OCI-M1 (cell line): ENCODE measurements around the gene OCA2.

Source experiments
- DNase-seq: peaks from one replicate; lab custom pipeline; 2025; lab: John Stamatoyannopoulos, UW

The OCA2 gene

DNA sequence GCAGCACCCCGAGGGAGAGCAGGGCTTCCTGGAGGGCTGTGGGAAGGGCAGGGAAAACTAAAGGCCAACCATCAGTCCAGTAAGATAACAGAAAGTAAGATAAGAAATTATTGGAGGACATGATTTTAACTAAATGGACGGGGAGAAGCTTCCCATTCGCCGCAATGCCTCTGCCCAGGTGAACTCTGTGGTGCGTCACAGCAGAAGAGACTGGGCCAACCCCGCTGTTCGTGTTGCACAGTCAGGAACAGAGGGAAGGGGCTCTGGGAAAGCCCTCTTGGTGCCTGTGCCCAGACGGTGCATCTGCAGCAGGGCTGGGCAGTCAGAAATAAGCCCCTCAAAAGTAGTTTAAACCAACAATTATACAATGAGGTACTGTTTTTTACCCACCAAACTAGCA lies 284.1 kb downstream of the OCA2 start:
- no peak for DNase-seq

DNA sequence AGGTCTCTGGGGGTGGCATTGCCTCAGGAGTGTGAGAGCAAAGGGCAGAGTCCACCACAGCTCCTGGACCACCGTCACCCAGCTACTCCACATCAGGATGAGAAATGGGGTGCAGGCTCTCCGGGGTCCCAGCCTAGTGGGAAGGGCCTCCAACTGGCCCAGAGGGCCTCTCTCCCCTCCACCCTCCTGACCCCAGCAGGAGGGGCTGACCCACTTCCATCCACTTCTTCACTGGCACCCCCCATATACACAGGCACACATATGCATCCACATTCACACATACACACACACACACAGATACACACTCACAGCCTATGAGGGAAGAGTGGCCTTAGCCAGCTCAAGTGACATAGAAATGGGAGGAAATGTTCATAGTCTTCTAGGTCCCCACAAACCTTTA lies 286.0 kb downstream of the OCA2 start:
- no peak for DNase-seq

DNA sequence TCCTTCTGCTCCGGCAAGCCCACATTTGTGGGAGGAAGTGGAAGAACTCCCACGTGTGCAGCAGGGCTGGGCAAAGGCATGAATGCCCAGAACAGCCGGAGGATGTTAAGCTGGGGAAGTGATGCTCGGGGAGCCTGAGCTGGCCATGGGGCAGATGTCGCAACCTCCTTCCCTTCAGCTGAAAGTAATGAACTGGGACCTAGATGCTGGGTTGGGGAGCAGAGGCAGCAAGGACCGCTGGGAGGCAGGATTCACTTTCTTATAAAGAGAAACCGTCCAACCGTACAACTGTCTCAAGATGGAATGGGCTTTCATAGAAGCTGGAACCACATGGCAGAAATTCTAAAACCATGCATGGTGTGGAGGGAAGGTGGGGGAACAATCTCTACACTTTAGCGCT lies 290.9 kb downstream of the OCA2 start:
- no peak for DNase-seq

DNA sequence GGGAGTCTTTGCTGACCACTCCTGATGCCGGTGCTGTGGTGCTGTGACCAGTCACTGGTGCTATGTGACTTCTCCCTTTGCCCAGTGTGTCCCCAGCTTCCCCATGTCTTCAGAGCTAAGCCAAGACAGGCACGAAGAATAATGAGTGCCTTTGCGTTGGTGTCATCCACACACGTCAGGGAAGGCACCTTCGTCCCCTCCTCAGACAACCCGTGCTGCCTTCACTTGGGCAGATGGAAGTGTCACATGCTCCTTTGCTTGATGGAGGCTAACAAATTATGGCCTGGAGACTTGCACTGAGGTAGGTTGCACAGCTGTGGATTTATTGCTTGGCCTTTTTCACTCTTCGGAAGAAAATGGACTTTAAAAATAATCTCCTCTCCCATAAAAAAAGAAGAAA lies 291.8 kb downstream of the OCA2 start:
- no peak for DNase-seq

DNA sequence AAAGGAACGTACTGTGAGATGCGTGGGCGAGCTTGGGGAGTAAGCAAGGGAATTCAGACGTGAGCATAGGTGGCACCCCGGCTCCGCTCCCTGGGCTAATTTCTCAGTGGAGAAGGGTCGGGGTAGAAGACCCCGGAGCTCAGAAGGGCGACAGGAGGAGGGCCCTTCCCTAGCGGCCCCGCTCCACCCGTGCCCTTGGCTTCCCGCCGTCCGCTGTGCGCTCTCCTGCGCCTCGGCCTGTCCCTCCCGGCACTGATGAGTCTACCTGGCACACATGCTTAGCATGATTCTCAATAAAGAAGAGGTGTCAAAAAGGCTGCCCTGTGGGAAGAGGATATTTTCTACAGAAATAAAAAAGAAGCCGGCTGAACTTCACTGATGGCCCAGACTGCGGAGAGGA lies 292.7 kb downstream of the OCA2 start:
- no peak for DNase-seq

DNA sequence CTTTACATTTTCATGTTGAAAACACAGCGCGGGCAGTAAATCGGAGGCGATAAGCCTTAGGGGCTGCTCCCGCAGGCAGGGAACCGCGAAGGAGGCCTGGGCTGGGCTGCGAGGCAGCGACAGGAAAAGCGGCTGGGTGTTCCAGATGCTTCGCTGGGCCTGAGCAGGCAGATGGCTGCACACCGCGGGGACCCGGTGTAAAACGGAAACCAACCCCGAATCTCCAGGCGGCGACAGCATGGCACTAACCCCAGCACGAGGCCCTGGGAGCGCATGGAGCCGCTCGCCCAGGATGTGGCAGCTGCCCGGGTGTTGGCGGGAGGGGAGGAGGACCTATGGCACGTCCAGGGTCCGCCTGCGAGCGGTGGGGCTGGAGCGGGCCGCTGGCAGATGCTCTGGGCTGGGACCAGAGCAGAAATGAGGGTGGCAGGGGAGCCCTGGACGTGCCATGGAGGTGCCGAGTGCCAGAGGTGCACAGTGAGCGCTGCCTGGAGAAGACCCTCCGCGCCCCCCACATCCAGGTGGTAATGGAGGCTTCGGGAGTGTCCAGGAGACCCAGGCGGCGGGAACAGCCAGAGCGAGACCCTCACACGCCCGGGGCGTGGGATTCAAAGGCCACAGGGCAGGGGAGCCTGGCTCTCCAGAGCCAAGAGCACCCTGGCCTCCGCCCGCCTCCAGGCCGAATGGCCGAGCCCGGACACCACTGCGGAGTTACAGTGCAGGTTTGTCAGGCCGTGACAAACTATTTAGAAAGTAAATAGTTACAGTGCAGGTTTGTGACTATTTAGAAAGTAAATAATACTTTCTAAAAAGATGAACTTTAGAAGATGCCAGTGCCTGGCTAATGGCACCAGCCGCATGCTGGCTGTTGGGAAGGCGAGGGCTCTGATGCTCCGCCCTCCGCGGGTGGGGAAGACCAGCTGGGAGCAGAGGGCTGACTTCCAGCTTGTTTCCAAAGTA lies 293.6 kb downstream of the OCA2 start:
- DNase-seq: no peak

DNA sequence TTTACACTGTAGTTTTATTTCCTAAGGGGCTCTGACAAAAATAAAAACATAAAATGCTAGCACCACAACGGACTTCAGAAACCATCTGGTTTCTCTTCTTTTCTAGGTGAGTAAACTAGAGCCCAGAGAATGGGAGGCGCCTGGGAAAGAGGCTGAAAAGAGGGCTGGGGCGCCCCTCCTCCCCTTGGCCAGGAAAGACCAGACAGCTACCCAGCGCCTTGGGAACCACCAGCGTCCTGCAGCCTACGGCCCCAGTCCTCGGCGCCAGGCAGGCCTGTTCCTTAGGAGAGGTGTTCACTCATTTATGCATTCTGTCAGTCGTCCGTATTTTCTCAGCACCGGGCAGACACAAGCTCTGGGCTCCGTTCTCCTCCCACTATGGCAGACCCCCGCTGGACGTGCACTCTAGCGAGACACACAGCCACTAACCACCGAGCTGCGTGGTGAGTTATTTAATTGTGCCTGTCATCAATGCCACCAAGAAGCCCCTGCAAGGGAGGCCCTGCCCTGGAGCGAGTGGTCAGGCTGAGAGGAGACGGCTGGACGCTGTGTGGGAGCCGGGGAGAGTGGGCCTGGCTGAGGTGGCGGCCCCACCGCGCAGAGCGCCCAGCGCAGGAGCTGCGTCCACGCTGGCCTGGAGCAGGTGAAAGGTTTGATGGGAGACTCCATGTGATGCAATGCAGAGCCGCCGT lies 294.4 kb downstream of the OCA2 start:
- no peak for DNase-seq

GRCh38 chr15:27798807-27799206 lies 300.3 kb downstream of the OCA2 start:
- no peak for DNase-seq

GRCh38 chr15:27797765-27798164 lies 301.4 kb downstream of the OCA2 start:
- no peak for DNase-seq

DNA sequence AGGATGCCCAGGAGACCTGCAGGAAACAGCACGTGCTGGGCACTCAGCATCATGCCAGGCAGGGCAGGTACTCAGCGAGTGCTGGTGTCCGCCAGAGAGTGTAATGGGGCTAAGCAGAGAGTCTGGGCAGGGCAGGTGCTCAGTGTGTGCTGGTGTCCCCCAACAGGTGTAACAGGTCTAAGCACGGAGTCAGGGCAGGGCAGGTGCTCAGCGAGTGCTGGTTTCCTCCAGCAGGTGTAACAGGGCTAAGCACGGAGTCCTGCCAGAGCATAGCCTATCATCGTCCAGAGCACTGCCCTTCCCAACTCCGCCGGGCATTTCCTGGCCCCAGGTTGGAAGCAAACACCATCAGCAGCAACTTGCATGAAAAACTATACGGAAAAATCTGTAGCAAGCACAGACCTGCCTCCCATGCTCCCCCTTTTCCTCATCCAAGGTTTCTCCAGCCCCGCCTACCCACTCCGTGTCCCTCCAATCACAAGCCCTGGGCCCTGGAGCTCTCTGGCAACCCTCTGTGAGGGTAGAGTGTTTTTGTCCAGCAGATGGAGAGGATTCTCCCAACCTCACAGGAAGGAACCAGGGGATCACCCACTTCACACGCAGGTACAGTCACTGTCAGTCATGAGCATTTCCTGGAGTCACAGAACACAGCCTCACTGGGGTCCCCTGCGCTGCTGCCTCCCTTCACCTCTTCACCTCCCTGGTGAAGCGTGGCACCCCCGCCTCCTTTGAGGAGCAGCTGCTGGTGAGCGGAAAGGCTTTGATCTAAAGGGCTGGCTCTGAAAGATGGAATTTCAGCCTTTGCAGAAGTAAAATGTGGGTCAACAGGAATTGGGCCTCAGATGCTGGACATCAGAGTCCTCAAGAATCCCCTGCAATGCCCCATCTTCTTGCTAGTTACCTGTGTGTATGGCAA lies 302.5 kb downstream of the OCA2 start:
- no peak for DNase-seq

DNA sequence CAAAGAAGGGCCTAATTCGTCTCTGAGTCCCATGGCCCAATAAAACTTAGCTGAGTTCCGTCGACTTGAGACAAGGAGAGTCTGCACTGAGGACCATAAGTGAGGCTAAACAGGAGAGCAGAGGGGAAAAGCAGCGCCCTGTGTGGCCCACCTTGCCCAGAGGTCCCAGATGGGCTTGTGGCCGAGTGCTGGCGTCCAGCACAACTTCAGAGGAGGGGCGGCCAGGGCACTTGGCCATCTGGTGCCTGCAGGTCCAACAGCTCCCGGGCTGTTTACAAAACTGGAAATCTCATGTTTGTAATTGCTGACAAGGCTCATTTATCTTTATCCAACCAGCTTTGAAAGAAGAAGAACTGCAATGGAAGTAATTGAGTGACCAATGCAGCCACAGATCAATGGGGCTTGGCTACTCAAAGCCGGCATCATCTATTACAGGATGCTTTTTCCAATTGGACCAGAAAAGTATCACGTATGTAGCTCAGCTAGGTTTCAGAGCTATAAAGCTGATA lies 306.3 kb downstream of the OCA2 start:
- no peak for DNase-seq

DNA sequence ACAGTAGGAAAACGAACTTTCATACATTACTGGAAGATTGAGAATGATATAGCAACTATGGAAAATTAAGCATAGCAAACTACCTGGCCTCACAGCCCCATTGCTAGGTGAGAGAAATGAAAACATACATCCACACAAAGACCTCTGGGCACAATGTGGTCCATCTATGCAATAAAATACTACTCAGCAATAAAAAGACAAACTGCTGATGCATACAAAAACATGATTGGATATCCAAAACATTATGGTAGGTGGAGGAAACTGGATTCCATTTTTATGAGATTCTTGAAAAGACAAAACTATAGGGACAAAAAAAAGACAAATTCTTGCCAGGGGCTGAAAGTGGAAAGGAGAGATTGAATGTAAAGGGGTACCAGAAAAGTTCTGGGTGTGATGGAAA lies 308.8 kb downstream of the OCA2 start:
- DNase-seq: no peak

- DNase-seq: no peak
Observed at GRCh38 chr15:27787931-27788330, 311.2 kb downstream of the OCA2 start.

DNA sequence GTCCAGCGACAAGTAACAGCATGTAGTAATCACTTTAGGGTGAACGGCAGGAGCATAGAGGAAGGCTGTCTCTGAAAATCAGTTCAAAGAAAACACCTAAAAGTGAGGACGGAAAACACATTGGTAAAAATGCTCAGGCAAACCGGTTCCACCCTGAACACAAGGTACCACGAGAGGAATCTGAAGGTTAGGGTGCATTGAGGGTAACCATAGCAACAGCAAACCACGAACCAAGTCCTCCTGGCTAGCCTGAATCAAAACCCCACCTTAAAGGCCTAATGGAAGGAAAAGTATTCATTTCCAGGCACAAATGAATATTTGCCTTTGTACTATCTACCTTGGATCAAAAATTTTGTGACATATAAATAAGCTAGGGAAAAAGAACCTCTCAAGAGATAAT lies 315.0 kb downstream of the OCA2 start:
- no peak for DNase-seq

DNA sequence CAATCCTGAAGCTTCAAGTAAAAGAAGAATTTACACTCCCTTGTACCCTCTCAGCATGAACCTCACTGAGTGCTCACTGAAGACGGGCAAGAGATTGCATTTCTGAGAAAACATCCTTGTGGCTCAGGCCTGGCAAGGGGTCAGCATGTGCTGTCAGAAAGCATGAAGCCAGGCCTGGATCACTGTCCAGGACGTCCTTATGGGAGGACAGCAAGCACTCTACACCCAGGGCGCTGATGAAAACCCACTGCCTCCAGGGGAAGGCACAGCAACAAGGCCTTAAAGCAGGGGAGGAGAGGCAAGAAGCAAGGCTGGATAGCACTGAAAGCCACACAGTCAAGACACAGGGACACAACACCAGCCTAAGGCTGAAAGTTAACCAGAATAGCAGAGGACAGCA lies 315.4 kb downstream of the OCA2 start:
- DNase-seq: no peak

DNA sequence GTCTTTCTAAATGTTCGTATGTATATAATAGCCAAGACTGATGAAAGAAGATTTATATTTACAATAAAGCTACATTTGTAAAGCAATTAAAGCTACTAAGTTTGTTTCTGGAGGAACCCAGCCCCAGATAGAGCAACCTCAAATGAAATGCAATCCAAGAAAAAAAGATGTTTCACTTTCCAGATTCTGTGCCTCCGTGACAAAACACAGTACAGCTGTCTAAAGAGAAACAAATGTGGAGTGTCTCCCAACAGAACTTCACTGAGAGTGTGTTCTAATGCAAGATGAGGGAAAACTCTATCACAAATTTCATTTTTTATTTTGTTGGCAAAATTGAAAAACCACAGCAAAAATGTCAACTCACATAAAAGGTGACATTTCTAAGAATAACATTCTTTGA lies 317.0 kb downstream of the OCA2 start:
- no peak for DNase-seq

DNA sequence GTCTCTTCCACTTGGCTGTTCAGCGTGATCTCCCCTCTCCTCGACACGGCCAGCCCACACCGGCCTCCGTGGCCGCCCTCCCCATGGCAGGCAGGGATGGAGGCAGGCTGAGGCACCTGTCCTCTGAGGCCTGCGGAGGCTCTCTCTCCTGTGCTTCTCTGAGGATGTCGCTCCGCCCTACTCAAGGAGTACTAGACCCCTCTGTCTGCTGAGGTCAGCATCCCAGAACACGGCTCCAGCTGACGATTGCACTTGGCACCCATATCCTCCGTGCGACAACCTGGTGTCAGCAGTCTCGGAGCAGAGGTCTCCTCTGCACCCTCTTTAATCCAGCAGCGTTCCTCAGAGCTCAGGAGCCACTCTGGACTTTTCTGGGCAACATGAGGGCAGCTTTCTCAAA lies 322.6 kb downstream of the OCA2 start:
- no peak for DNase-seq

DNA sequence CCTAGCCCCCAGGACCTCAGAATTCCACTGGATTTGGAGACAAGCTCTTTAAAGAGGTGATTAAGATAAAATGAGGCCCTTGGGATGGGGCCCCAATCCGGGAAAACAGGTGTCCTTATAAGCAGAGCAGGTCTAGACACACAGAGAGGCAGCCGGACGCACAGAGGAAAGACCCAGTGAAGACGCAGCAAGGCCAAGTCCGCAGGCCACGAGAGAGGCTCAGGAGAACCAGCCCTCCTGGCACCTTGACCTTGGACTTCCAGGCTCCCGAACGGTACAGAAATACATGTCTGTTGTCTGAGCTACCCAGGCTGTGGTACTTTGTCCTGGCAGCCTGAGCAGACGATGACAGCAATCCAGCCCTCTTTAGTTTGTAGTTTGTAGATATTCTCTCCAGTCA lies 324.5 kb downstream of the OCA2 start:
- no peak for DNase-seq

DNA sequence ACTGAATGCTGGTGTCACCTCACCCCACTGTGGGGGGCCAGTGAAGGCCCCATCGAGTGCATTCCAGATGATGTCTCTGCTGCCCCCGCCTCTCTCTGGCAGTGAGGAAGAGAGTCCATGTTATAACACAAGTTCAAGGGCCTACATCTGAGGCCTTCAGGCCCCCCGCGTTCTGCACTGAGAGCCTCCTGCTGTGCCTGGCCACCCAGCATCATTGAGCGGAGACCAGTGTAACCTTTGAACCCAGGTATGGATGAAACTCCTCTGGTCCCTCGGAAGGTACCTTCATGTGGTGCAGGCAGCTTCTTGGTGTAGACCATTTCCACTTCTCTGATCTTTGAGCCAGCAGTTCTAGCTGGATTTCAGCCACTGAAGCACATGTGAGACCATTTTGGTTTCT lies 324.9 kb downstream of the OCA2 start:
- no peak for DNase-seq

DNA sequence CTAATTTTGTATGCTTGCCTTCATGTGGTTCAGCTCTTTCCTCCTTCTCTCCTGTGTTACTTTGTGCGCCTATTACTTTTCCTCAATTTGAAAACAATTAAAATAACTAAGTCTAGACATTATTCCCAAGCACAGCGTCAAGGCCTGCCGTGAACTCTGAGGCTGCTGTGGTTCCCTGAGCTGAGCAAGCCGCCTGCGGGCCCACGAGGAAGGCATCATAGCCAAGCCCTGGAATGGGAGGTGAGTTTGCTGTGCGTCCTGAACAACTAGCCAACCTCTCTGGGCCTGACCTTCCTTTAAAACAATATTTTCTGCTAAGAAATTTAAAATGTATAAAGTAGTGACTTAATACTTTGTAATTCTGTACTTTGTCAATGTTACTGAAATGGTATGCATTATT lies 327.2 kb downstream of the OCA2 start:
- no peak for DNase-seq

DNA sequence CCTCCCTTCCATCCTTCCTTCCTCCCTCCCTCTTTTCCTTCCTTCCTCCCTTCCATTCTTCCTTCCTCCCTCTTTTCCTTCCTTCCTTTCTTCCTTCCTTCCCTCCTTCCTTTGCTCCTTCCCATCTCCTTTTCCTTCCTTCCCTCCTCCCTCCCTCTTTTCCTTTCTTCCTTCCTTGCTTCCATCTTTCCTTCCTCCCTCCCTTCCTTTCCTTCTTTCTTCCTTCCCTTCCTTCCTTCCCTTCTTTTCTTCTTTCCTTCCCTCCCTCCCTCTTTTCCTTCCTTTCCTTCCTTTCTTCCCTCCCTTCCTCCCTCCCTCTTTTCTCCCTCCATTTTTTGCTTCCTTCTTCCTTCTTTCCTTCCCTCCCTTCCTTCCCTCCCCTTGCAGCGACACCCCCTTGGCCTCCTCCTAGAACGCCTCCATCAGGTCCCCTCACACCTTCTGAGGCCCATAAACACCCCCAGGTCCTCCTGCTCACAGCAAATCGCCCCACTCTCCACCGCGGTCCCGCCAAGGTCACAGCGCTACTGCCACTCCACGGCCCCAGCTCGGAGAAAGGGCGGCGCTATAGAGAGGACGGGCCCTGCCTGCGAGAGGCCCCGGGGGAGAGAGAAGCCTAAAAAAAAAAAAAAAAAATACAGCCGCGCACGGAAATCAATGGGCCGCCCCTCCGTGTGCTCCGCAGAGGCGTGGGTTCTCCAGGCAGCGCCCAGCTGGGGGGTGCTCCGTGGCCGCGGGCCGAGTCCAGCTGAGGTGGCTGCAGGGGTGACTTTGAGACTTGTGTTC lies 328.2 kb downstream of the OCA2 start:
- no peak for DNase-seq
